ENCODE measurements around the gene PRKCD.

PRKCD gene

GRCh38 chr3:53221827-53222182 is 60.8 kb downstream of the PRKCD start:
- H3K4me1 ChIP-seq (ENCODE audit: control insufficient read depth, low read depth, low read length), result no peaks in the 10 kb centered on the region
- H3K27ac ChIP-seq (ENCODE audit: low read depth, low read length), result no peak overlapping the region
- WGBS (ENCODE audit: extremely low coverage, insufficient coverage, low lambda C conversion rate), result no CpG with 5 or more reads among the region's 3 CpGs

GRCh38 chr3:53222183-53222901 is 61.3 kb downstream of the PRKCD start:
- Histone ChIP-seq H3K36me3 (ENCODE audit: control insufficient read depth, insufficient read depth, low read length) (peaks cover 19% of the 10 kb centered on the region), H3K4me2 (ENCODE audit: low read length) (no peak overlapping the region), H3K18ac (ENCODE audit: low read length) (no peak overlapping the region), H3K4me1 (ENCODE audit: control insufficient read depth, low read depth, low read length) (no peaks in the 10 kb centered on the region), H3K56ac (ENCODE audit: low read length) (no peak overlapping the region), H2BK120ac (ENCODE audit: low read depth, low read length) (no peak overlapping the region), H3K79me2 (ENCODE audit: control insufficient read depth, insufficient read depth, low read length) (no peaks in the 10 kb centered on the region), H2BK15ac (replicated peaks; ENCODE audit: low read depth) (no peak overlapping the region), H4K5ac (ENCODE audit: low read length) (no peak overlapping the region), H2AK5ac (ENCODE audit: low read length) (no peak overlapping the region), H3K4ac (ENCODE audit: low read depth, low read length) (no peak overlapping the region), H3K4me3 (ENCODE audit: low read length) (no peak overlapping the region), H3K27ac (ENCODE audit: low read depth, low read length) (no peak overlapping the region), H3K79me1 (ENCODE audit: low read length) (no peaks in the 10 kb centered on the region), H4K8ac (ENCODE audit: low read depth, low read length) (no peak overlapping the region), H2BK5ac (ENCODE audit: low read length) (no peak overlapping the region), H3K23ac (ENCODE audit: low read length) (no peak overlapping the region), H3K9ac (ENCODE audit: low read length) (no peak overlapping the region), H3K27me3 (ENCODE audit: insufficient read depth, low read length, poor library complexity) (no peaks in the 10 kb centered on the region)
- no CpG with 5 or more reads among the region's 12 CpGs for WGBS (ENCODE audit: extremely low coverage, insufficient coverage, low lambda C conversion rate)
- DNase-seq, result no peak

More at GRCh38 chr3:53221827-53222182, 60.8 kb downstream of the PRKCD start:
- no peak overlapping the region for H3K9ac ChIP-seq (ENCODE audit: low read length)
- H3K27me3 ChIP-seq (ENCODE audit: insufficient read depth, low read length, poor library complexity), result no peaks in the 10 kb centered on the region
- H3K79me1 ChIP-seq (ENCODE audit: low read length), result no peaks in the 10 kb centered on the region
- no peak overlapping the region for H3K4me3 ChIP-seq (ENCODE audit: low read length)
- no peak overlapping the region for H3K4ac ChIP-seq (ENCODE audit: low read depth, low read length)
- H2BK5ac ChIP-seq (ENCODE audit: low read length), result no peak overlapping the region
- no peaks in the 10 kb centered on the region for H3K79me2 ChIP-seq (ENCODE audit: control insufficient read depth, insufficient read depth, low read length)
- H3K56ac ChIP-seq (ENCODE audit: low read length), result no peak overlapping the region
- H4K5ac ChIP-seq (ENCODE audit: low read length), result no peak overlapping the region
- H3K36me3 ChIP-seq (ENCODE audit: control insufficient read depth, insufficient read depth, low read length), result peaks cover 16% of the 10 kb centered on the region
- H3K4me2 ChIP-seq (ENCODE audit: low read length), result no peak overlapping the region
- no peak for DNase-seq
- H2BK15ac ChIP-seq (replicated peaks; ENCODE audit: low read depth), result no peak overlapping the region
- no peak overlapping the region for H3K23ac ChIP-seq (ENCODE audit: low read length)
- no peak overlapping the region for H4K8ac ChIP-seq (ENCODE audit: low read depth, low read length)
- no peak overlapping the region for H2AK5ac ChIP-seq (ENCODE audit: low read length)
- no peak overlapping the region for H3K18ac ChIP-seq (ENCODE audit: low read length)
- no peak overlapping the region for H2BK120ac ChIP-seq (ENCODE audit: low read depth, low read length)

- Histone ChIP-seq H3K79me2 (ENCODE audit: control insufficient read depth, insufficient read depth, low read length) (no peaks in the 10 kb centered on the region), H3K79me1 (ENCODE audit: low read length) (no peaks in the 10 kb centered on the region), H3K27ac (ENCODE audit: low read depth, low read length) (no peak overlapping the region), H4K5ac (ENCODE audit: low read length) (no peak overlapping the region), H3K4me1 (ENCODE audit: control insufficient read depth, low read depth, low read length) (no peaks in the 10 kb centered on the region), H3K4me2 (ENCODE audit: low read length) (no peak overlapping the region), H2BK5ac (ENCODE audit: low read length) (no peak overlapping the region), H4K8ac (ENCODE audit: low read depth, low read length) (no peak overlapping the region), H2AK5ac (ENCODE audit: low read length) (no peak overlapping the region), H3K56ac (ENCODE audit: low read length) (no peak overlapping the region), H3K36me3 (ENCODE audit: control insufficient read depth, insufficient read depth, low read length) (peaks cover 24% of the 10 kb centered on the region), H3K23ac (ENCODE audit: low read length) (no peak overlapping the region), H3K9ac (ENCODE audit: low read length) (no peak overlapping the region), H3K18ac (ENCODE audit: low read length) (no peak overlapping the region), H3K27me3 (ENCODE audit: insufficient read depth, low read length, poor library complexity) (no peaks in the 10 kb centered on the region), H3K4me3 (ENCODE audit: low read length) (no peak overlapping the region), H2BK15ac (replicated peaks; ENCODE audit: low read depth) (no peak overlapping the region), H2BK120ac (ENCODE audit: low read depth, low read length) (no peak overlapping the region), H3K4ac (ENCODE audit: low read depth, low read length) (no peak overlapping the region)
- DNase-seq, result no peak
- no CpG with 5 or more reads among the region's 7 CpGs for WGBS (ENCODE audit: extremely low coverage, insufficient coverage, low lambda C conversion rate)
Observed at GRCh38 chr3:53223025-53223424, 62.0 kb downstream of the PRKCD start.

- H3K23ac ChIP-seq (ENCODE audit: low read length), result no peak overlapping the region
- H3K9ac ChIP-seq (ENCODE audit: low read length), result no peak overlapping the region
- H4K8ac ChIP-seq (ENCODE audit: low read depth, low read length), result no peak overlapping the region
- WGBS (ENCODE audit: extremely low coverage, insufficient coverage, low lambda C conversion rate), result no CpG with 5 or more reads among the region's 9 CpGs
- H3K79me1 ChIP-seq (ENCODE audit: low read length), result no peaks in the 10 kb centered on the region
- H2BK5ac ChIP-seq (ENCODE audit: low read length), result no peak overlapping the region
- H3K56ac ChIP-seq (ENCODE audit: low read length), result no peak overlapping the region
- no peak overlapping the region for H2BK120ac ChIP-seq (ENCODE audit: low read depth, low read length)
- peaks cover 28% of the 10 kb centered on the region for H3K36me3 ChIP-seq (ENCODE audit: control insufficient read depth, insufficient read depth, low read length)
- H2BK15ac ChIP-seq (replicated peaks; ENCODE audit: low read depth), result no peak overlapping the region
- H3K79me2 ChIP-seq (ENCODE audit: control insufficient read depth, insufficient read depth, low read length), result no peaks in the 10 kb centered on the region
- H3K4me1 ChIP-seq (ENCODE audit: control insufficient read depth, low read depth, low read length), result no peaks in the 10 kb centered on the region
- H4K5ac ChIP-seq (ENCODE audit: low read length), result no peak overlapping the region
- no peaks in the 10 kb centered on the region for H3K27me3 ChIP-seq (ENCODE audit: insufficient read depth, low read length, poor library complexity)
- H3K27ac ChIP-seq (ENCODE audit: low read depth, low read length), result no peak overlapping the region
- DNase-seq, result no peak
- H3K4me3 ChIP-seq (ENCODE audit: low read length), result no peak overlapping the region
- no peak overlapping the region for H3K18ac ChIP-seq (ENCODE audit: low read length)
- H3K4ac ChIP-seq (ENCODE audit: low read depth, low read length), result no peak overlapping the region
- no peak overlapping the region for H2AK5ac ChIP-seq (ENCODE audit: low read length)
- H3K4me2 ChIP-seq (ENCODE audit: low read length), result no peak overlapping the region
Observed at GRCh38 chr3:53223541-53223966, 62.5 kb downstream of the PRKCD start.

GRCh38 chr3:53224026-53224425 is 63.0 kb downstream of the PRKCD start:
- no peak overlapping the region for H3K4me3 ChIP-seq (ENCODE audit: low read length)
- no peak overlapping the region for H2BK5ac ChIP-seq (ENCODE audit: low read length)
- no peak overlapping the region for H3K27ac ChIP-seq (ENCODE audit: low read depth, low read length)
- no peaks in the 10 kb centered on the region for H3K4me1 ChIP-seq (ENCODE audit: control insufficient read depth, low read depth, low read length)
- no peak for DNase-seq
- peaks cover 31% of the 10 kb centered on the region for H3K36me3 ChIP-seq (ENCODE audit: control insufficient read depth, insufficient read depth, low read length)
- H3K56ac ChIP-seq (ENCODE audit: low read length), result no peak overlapping the region
- no CpG with 5 or more reads among the region's 5 CpGs for WGBS (ENCODE audit: extremely low coverage, insufficient coverage, low lambda C conversion rate)
- H2AK5ac ChIP-seq (ENCODE audit: low read length), result no peak overlapping the region
- no peaks in the 10 kb centered on the region for H3K79me2 ChIP-seq (ENCODE audit: control insufficient read depth, insufficient read depth, low read length)
- no peak overlapping the region for H2BK15ac ChIP-seq (replicated peaks; ENCODE audit: low read depth)
- no peak overlapping the region for H3K23ac ChIP-seq (ENCODE audit: low read length)
- no peaks in the 10 kb centered on the region for H3K79me1 ChIP-seq (ENCODE audit: low read length)
- no peak overlapping the region for H3K4me2 ChIP-seq (ENCODE audit: low read length)
- H3K4ac ChIP-seq (ENCODE audit: low read depth, low read length), result no peak overlapping the region
- H2BK120ac ChIP-seq (ENCODE audit: low read depth, low read length), result no peak overlapping the region
- H3K18ac ChIP-seq (ENCODE audit: low read length), result no peak overlapping the region
- no peak overlapping the region for H4K5ac ChIP-seq (ENCODE audit: low read length)
- no peak overlapping the region for H3K9ac ChIP-seq (ENCODE audit: low read length)
- H3K27me3 ChIP-seq (ENCODE audit: insufficient read depth, low read length, poor library complexity), result no peaks in the 10 kb centered on the region
- H4K8ac ChIP-seq (ENCODE audit: low read depth, low read length), result no peak overlapping the region

- Histone ChIP-seq H3K23ac (ENCODE audit: low read length) (no peak overlapping the region), H3K4ac (ENCODE audit: low read depth, low read length) (no peak overlapping the region), H3K79me2 (ENCODE audit: control insufficient read depth, insufficient read depth, low read length) (no peaks in the 10 kb centered on the region), H3K56ac (ENCODE audit: low read length) (no peak overlapping the region), H3K18ac (ENCODE audit: low read length) (no peak overlapping the region), H4K8ac (ENCODE audit: low read depth, low read length) (no peak overlapping the region), H2BK15ac (replicated peaks; ENCODE audit: low read depth) (no peak overlapping the region), H3K27ac (ENCODE audit: low read depth, low read length) (no peak overlapping the region), H2AK5ac (ENCODE audit: low read length) (no peak overlapping the region), H3K4me2 (ENCODE audit: low read length) (no peak overlapping the region), H3K36me3 (ENCODE audit: control insufficient read depth, insufficient read depth, low read length) (peaks cover 36% of the 10 kb centered on the region), H2BK120ac (ENCODE audit: low read depth, low read length) (no peak overlapping the region), H3K9ac (ENCODE audit: low read length) (no peak overlapping the region), H3K27me3 (ENCODE audit: insufficient read depth, low read length, poor library complexity) (no peaks in the 10 kb centered on the region), H3K4me3 (ENCODE audit: low read length) (no peak overlapping the region), H4K5ac (ENCODE audit: low read length) (no peak overlapping the region), H2BK5ac (ENCODE audit: low read length) (no peak overlapping the region), H3K4me1 (ENCODE audit: control insufficient read depth, low read depth, low read length) (no peaks in the 10 kb centered on the region), H3K79me1 (ENCODE audit: low read length) (no peaks in the 10 kb centered on the region)
- no CpG with 5 or more reads among the region's 5 CpGs for WGBS (ENCODE audit: extremely low coverage, insufficient coverage, low lambda C conversion rate)
- no peak for DNase-seq
Observed at GRCh38 chr3:53224536-53224935, 63.5 kb downstream of the PRKCD start.

Data from mesendoderm (in vitro differentiated cells).